ACHN (cell line): ENCODE results near the gene C9orf43.

Source experiments
- DNase-seq: peaks from one replicate; pipeline ENCODE4 v3.0.0-alpha.2; 2015
- in situ Hi-C: cut with HindIII; loops from 2 replicates; pipeline ENCODE4 v1.10.0; 2017; ENCODE audit warnings: low sequenced_read_pairs, low pct_ligation_motif_present, low pct_unique_long_range_greater_than_20kb

The C9orf43 gene

DNA sequence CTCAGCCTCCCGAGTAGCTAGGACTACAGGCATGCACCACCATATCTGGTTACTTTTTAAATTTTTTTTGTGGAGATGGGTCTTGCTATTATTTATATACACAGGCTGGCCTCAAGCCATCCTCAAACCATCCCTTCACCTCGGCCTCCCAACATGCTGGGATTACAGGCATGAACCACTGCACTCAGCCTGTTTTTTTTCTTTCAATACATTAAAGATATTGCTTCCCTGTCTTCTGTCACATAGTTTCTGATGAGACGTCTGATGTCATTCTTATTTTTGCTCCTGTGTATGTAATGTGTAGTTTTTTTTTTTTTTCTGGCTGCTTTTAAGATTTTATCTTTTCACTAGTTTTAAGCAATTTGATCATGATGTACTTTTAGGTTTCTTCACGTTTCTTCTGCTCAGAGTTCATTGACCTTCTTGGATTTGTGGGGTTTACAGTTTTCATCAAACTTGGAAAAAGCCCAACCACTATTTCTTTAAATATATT, 41.6 kb downstream of the C9orf43 start:
- DNase-seq = no peak
- in situ Hi-C loops = no loop called here

- in situ Hi-C loops = no loop called here
These were observed 44.6 kb downstream of the C9orf43 start for GRCh38 chr9:113454914-113455761.

GRCh38 chr9:113456235-113456634, 45.7 kb downstream of the C9orf43 start:
- in situ Hi-C loops = no loop called here
- DNase-seq = peak; percentile 38

More at GRCh38 chr9:113454914-113455761, 44.6 kb downstream of the C9orf43 start:
- peak; percentile 71 for DNase-seq

GRCh38 chr9:113461285-113461684, 50.7 kb downstream of the C9orf43 start:
- no peak for DNase-seq
- in situ Hi-C loops = no loop called here

DNA sequence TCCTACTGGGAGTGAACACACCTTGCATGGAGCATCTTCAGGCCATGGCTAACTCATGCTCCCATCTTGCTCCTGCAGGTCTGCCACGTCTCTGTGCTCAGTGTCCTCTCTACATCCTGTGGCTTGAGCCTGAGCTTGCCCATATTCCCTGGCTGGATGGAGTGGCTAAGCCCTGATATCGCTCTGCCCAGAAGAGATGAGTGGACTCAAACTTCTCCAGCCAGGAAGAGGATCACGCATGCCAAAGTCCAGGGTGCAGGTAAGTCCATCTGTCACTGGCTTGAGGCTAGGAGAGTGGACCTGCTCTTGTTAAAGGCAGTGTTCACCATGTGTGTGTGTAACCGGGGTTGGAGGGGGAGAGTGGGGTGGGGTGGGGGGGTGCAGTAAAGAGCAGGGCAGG, 51.4 kb downstream of the C9orf43 start:
- in situ Hi-C loops = no loop called here
- no peak for DNase-seq

DNA sequence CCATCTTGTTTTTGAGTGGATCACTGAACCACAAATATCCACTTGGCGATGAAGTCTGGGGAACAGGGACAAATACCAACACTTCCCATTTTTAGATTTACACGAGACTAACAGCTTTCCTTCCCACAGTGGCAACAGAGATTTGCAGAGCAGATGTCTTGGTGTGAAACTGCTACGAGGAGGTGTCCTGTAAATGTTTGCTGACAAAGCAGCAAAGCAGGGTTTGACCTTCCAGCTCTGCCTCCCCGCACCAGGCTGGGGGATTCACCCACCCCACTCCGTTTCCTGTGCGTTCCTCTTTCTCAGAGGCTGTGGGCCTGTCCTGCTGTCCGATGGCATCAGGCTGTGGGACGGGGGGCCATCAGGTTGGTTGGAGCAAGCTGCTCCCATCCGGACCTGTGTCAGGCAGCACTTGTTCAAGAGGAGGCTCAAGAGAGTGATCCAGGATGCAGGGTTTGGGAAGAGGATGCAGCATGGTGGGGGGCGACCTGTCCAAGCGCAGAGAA, 52.3 kb downstream of the C9orf43 start:
- in situ Hi-C loops = no loop called here
- DNase-seq = no peak

DNA sequence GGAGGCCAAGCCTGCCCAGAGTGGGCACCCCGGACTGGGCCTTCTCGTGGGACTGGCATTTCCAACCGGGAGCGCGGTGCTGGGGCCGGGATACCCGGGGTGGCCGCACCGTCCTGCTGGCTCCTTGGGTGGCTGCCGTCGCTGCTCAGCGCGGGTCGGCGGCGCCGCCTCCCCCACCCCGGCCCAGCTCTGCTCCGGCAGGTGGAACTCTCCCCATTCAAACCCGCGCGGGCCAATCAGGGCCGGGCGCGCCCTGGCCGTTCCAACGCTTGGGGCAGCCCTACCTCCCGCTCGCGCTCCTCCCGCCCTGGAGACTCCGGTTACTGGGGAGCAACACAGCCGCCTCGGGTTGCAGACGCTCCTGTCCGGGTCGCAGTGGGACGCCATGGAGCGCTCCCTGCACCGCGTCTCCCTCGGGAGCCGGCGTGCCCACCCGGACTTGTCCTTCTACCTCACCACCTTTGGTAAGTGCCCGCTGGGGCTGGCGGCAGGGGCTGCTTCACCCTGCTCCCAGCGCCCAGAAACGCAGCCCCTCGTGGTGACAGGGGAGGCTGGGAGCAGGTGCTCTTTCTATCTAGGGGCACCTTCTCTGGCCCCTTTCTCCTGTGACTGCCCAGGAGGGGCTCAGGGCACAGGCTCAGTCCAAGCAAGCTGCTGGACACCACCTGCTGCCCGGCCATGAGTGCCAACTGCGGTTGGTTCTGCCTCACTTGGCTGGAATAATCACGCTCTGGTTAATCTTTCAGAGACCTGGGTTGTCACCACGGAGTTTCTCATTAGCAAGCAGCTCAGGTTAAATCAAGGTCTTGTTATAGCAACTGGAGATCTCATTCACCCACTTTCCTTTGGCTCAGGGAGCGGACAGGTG, 53.1 kb downstream of the C9orf43 start, which contains the start of gene RGS3:
Gene RGS3, plus strand, starts transcription at position 310 of the 868 bp plus-strand sequence. Its CDS starts 76 bp downstream, at position 386.
- DNase-seq = peak; percentile 86
- in situ Hi-C loops = no loop called here

DNA sequence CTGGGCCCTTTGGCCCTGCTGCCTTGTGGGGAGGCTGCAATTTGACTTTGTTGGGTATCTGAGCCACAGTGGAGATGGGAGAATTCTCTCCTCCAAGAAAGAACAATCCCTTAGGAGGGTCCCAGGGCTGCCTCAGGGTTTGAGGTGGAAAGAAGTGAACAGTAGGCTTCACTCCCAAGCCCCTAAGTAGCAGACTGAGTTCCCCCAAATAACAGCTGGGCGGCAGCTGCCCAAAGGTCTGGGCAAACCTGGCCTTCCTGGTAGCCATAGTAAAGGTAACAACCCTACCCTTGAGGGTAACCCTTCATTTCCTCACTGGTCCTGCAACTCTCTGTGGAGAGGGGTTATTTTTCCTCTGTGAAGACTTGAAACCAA, 53.7 kb downstream of the C9orf43 start:
- in situ Hi-C loops = no loop called here

GRCh38 chr9:113465599-113466140, 55.1 kb downstream of the C9orf43 start:
- in situ Hi-C loops = no loop called here
- no peak for DNase-seq

More for the DNA sequence above, 53.7 kb downstream of the C9orf43 start:
- no peak for DNase-seq

- in situ Hi-C loops = no loop called here
- no peak for DNase-seq
These were observed 56.6 kb downstream of the C9orf43 start for GRCh38 chr9:113467183-113467582.

DNA sequence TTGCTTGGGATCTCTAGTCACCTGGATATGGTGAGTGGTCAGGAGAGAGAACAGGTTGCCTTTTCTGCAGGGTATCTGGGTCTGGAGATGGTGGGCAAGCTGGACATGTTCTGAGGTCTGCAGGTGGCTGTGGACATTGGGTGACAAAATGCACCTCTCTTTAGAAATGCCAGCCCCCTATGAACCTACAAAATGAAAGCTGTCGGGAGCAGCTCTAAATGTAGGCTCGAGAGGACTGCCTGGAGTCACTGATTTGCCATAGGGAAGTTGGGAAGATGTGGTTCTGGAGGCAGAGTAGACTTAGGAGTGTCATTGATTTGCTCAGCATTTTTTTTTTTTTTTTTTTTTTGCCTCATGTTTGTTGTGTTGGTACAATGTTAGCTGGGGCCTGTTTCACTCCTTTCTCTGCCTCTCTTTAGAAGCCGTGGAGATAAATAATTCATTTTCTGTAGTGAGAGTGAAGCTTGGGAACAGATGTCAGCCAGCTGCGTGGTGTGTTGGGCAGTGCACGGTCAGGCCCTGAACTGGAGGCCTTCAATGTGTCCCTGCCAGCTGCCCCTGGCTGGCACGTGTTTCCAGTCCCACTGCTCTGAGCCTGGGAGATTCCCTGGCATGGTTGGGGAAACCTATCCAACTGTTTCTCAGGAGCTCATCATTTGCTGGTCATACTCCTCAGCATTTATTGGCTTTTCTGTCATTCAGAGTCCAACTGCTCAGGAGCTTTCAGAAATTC, 58.3 kb downstream of the C9orf43 start:
- in situ Hi-C loops = no loop called here
- no peak for DNase-seq

DNA sequence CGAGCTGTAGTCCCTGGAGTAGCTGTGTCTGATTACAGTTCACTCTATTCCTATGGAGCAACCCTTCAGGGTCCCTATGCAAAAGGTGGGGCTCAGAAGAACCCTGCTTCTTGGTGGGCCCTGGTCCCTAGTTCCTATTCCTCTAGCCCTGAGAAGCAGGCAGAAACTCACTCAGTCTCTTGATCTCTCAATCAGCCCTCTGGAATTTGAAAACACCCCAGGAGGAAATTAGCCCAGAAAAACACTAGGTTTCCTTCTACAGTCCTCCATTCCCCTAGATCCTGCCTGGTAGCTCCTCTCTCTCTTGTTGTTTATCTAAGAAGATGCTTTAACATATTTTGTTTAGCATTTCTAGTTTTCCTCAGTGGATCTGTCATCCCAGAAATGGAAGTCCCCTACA, 60.6 kb downstream of the C9orf43 start:
- in situ Hi-C loops = no loop called here
- no peak for DNase-seq

DNA sequence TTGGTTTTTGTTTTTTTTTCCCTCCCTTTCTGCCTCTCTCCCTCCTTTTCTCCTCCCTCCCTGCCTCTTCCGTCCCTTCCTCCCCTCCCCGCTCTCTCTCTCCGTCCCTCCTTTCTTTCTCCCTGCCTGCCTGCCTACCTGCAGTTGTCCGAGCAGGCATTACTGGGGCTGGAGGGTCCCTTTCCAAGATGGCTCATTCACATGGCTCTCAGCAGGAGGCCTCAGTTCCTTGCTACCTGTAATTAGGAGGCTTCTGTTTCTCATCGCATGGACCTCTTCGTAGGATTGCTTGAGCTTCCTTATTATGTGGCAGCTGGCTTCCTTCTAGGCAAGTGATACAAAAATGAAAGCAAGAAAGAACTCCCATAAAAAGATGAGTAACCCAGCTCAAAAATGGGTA, 61.0 kb downstream of the C9orf43 start:
- in situ Hi-C loops = no loop called here
- no peak for DNase-seq

DNA sequence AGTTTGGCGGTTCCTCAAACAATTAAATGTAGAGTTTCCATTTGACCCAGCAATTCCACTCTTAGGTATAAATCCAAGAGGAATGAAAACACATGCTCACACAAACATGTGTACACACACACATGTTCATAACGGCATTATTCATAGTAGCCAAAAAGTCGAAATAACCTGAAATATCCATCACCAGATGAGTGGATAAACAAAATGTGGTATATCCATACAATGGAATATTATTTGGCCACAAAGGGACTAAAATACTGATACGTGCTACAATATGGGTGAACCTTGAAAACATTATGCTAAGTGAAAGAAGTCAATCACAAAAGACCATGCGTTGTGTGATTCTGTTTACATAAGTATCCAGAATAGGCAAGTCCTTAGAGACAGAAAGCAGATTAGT, 61.7 kb downstream of the C9orf43 start:
- no peak for DNase-seq
- in situ Hi-C loops = no loop called here

- no peak for DNase-seq
- in situ Hi-C loops = no loop called here
These were observed 63.9 kb downstream of the C9orf43 start for GRCh38 chr9:113474360-113475028.

GRCh38 chr9:113475031-113475430, 64.5 kb downstream of the C9orf43 start:
- in situ Hi-C loops = no loop called here
- no peak for DNase-seq

DNA sequence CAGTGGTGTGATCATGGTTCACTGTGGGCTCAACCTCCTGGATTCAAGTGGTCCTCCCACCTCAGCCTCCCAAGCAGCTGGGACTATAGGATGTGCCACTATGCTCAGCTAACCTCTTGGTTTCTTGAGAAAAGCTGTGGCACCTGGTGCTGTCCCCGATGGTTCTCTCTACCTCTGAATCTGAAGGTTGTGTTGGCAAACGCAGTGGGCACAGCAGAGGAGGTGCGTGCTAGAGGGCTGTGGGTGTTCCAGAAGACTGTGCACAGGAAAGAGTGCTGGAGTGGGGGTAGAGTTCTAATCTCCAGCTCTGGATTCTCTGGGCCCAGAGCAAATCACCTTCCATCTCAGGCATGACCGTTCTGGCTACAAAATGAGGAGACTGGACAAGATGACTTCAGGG, 65.4 kb downstream of the C9orf43 start:
- no peak for DNase-seq
- in situ Hi-C loops = no loop called here

- in situ Hi-C loops = no loop called here
- no peak for DNase-seq
These were observed 66.0 kb downstream of the C9orf43 start for GRCh38 chr9:113476511-113476916.
